Ectodermal cell (in vitro differentiated cells): Measurements from ENCODE around the gene RNF187.

Experiments used
- H3K27ac ChIP-seq: 2 replicates; pipeline ENCODE4 v1.7.0; 2013; ENCODE audit warnings: mild to moderate bottlenecking, low read depth, low read length; ENCODE audit not compliant: insufficient read depth, poor library complexity, severe bottlenecking
- H3K27me3 ChIP-seq: 2 replicates; pipeline ENCODE4 v1.7.0; 2013; ENCODE audit warnings: mild to moderate bottlenecking, low read length; ENCODE audit not compliant: insufficient read depth, control insufficient read depth, poor library complexity, severe bottlenecking
- H3K36me3 ChIP-seq: one replicate; pipeline ENCODE4 v1.7.0; 2013; ENCODE audit warnings: low read length; ENCODE audit not compliant: control insufficient read depth, insufficient read depth
- H3K4me1 ChIP-seq: one replicate; pipeline ENCODE4 v1.7.0; 2013; ENCODE audit warnings: low read length; ENCODE audit not compliant: control insufficient read depth, insufficient read depth
- H3K4me3 ChIP-seq: 2 replicates; pipeline ENCODE4 v1.7.0; 2013; ENCODE audit warnings: low read depth, low read length, control low read depth; ENCODE audit not compliant: insufficient read depth
- H3K9me3 ChIP-seq: 2 replicates; pipeline ENCODE4 v1.7.0; 2013; ENCODE audit warnings: mild to moderate bottlenecking, low read length, moderate library complexity; ENCODE audit not compliant: control insufficient read depth
- WGBS, 2 experiments: methylation state at CpG; one replicate each; pipeline ENCODE4 v1.1.7; 2013; ENCODE audit warnings: missing lambda C conversion rate in 2 of 2; 5-methylcytosine and 5-hydroxymethylcytosine counted together

Gene RNF187

DNA sequence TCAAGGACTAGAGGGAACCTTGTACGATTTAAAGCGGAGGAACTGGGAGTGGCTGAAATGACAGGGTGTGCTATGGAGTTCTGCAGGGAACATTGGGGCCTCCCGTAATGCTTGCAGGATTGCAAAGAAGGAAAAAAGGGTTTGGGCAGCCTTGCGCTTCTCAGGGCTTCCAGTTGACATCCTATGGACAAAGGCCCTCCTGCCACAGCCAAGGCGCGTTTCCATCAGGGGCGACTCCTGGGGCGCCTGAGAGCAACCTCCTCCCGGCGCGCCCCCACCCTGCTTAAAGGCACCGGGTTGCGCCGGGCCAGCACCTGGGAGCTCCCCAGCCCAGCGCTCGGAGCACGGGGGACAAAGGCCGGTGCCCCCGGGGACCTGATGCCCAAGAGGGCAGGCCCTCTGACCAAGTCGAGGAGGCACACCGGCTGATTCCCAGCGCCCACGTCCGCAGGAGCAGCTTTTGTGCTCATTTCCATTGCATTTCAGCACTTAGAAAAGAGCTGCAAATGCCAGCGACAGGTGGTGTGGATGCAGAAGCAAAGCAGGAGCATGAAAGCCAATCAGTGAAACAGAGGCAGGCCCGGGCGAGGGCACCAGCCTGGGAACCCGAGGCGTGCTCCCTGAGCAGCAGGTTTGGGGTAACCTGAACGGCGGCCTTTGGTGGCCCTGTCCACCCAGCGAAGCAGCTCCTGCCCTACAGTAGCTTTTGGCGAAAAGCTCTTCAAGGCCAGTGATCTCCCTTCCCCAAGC lies 17.6 kb upstream of the RNF187 start:
- H3K4me1 ChIP-seq, result no peaks in the 10 kb centered on the region
- H3K4me3 ChIP-seq, result no peak overlapping the region
- H3K27me3 ChIP-seq, result peaks cover 39% of the 10 kb centered on the region
- no peak overlapping the region for H3K27ac ChIP-seq
- no peaks in the 10 kb centered on the region for H3K9me3 ChIP-seq
- 84 to 88% methylated on average over 33 of the region's 33 CpGs for WGBS, 2 experiments
- no peaks in the 10 kb centered on the region for H3K36me3 ChIP-seq

GRCh38 chr1:228471154-228471761 lies 15.9 kb upstream of the RNF187 start:
- H3K4me3 ChIP-seq, result no peak overlapping the region
- WGBS, 2 experiments, result 96% methylated on average over 37 of the region's 37 CpGs

DNA sequence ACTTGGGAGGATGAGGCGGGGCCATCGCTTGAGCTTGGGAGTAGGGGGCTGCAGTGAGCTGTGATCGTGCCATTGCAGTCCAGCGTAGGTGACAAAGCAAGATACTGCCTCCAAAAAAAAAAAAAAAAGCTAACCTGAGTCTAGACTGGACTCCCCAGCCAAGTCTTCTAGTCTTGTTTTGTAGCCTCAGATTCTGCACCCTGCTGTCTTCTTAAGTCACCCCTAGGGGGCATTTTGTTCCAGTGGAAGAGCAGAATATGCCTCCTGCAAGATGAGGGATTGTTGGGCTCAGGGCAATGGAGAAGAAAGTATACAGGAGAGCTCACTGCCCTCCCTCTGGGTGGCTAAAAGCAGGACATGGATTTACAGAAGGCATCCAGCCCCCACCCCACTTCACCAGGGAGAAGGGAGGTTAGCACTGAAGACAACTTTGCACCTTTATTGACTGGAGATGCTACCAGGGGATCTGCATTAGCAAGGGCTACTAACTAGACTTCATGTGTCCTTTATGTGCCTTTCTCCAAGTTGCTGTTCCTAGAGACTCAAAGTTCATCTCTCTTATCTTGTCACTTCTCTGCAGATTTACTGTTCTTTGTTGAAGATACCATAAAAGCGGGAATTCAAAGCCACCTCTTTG lies 15.3 kb upstream of the RNF187 start:
- Histone ChIP-seq H3K36me3 (no peaks in the 10 kb centered on the region), H3K27ac (no peak overlapping the region), H3K4me3 (no peak overlapping the region), H3K27me3 (peaks cover 22% of the 10 kb centered on the region), H3K4me1 (no peaks in the 10 kb centered on the region), H3K9me3 (no peaks in the 10 kb centered on the region)
- WGBS, 2 experiments, result 84 to 86% methylated on average over 5 of the region's 5 CpGs

More at GRCh38 chr1:228471154-228471761, 15.9 kb upstream of the RNF187 start:
- H3K9me3 ChIP-seq, result no peaks in the 10 kb centered on the region
- H3K27me3 ChIP-seq, result peaks cover 27% of the 10 kb centered on the region
- no peaks in the 10 kb centered on the region for H3K36me3 ChIP-seq
- no peak overlapping the region for H3K27ac ChIP-seq
- no peaks in the 10 kb centered on the region for H3K4me1 ChIP-seq

DNA sequence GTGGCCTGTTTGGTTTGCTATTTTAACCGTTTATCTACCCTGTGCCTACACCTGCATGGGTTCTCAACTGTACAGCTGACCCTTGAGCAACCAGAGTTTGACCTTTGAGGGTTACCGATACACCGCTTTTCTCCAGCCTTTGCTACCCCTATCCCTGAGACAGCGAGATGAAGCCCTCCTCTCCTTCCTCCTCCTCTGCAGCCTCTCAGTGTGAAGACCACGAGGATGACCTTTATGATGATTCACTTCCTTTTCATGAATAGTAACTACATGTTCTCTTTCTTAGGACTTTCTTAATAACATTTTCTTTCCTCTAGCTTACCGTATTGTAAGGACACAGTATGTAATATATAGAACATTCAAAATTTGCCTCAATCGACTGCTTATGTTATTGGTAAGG lies 14.5 kb upstream of the RNF187 start:
- Histone ChIP-seq H3K27ac (no peak overlapping the region), H3K27me3 (peaks cover 15% of the 10 kb centered on the region), H3K36me3 (no peaks in the 10 kb centered on the region), H3K4me1 (no peaks in the 10 kb centered on the region), H3K9me3 (no peaks in the 10 kb centered on the region), H3K4me3 (no peak overlapping the region)
- WGBS, 2 experiments, result 81 to 86% methylated on average over 6 to 7 of the region's 7 CpGs

GRCh38 chr1:228474507-228474906 lies 12.7 kb upstream of the RNF187 start:
- WGBS, 2 experiments, result 10% methylated on average over 3 of the region's 3 CpGs

DNA sequence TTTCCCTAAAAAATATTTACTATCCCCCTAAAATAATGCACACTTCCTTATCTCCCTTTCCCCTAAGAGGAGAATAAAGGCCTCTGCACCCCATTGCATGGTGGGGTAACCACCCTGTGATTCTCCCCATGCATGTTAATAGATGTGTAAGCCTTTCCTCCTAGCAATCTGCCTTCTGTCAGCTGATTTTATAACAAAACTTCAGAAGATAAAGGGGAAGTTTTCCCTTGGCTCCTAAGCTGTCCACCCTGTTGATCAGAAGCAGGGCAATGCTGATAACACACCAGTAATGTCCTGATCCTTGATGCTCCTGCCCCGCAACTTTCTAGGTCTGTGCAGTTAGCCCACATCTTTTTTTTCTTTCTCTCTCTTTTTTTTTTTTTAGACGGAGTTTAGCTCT lies 11.4 kb upstream of the RNF187 start:
- Histone ChIP-seq H3K4me1 (no peaks in the 10 kb centered on the region), H3K36me3 (no peaks in the 10 kb centered on the region), H3K27me3 (peaks cover 5% of the 10 kb centered on the region), H3K27ac (no peak overlapping the region), H3K9me3 (no peaks in the 10 kb centered on the region), H3K4me3 (no peak overlapping the region)
- 74 to 93% methylated on average over 2 of the region's 2 CpGs for whole genome bisulfite sequencing, 2 experiments

More at GRCh38 chr1:228474507-228474906, 12.7 kb upstream of the RNF187 start:
- no peaks in the 10 kb centered on the region for H3K36me3 ChIP-seq
- H3K27me3 ChIP-seq, result peaks cover 5% of the 10 kb centered on the region
- H3K4me3 ChIP-seq, result no peak overlapping the region
- H3K9me3 ChIP-seq, result no peaks in the 10 kb centered on the region
- H3K4me1 ChIP-seq, result no peaks in the 10 kb centered on the region
- no peak overlapping the region for H3K27ac ChIP-seq

DNA sequence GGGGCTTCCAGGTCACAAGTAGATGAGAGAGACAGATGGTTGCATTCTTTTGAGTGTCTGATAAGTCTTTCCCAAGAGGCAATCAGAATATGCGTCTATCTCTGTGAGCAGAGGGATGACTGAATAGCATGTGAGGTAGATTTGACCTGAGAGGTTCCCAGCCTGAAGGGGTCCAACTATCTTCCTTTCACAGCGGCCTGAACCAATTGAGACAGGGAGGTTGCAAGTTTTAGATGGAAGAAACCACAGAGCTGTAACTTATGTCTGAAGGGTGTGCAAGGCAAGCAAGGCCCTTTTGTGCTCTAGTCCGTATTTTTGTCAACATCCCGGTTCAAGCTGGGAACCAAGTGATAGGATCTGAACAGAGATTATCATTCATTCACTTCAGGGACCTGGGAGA lies 9.9 kb upstream of the RNF187 start:
- peaks cover 5% of the 10 kb centered on the region for H3K27me3 ChIP-seq

GRCh38 chr1:228478326-228478725 lies 8.9 kb upstream of the RNF187 start:
- Histone ChIP-seq H3K9me3 (no peaks in the 10 kb centered on the region), H3K4me1 (no peaks in the 10 kb centered on the region), H3K27me3 (peaks cover 5% of the 10 kb centered on the region), H3K4me3 (no peak overlapping the region), H3K27ac (no peak overlapping the region), H3K36me3 (no peaks in the 10 kb centered on the region)
- WGBS, 2 experiments, result 28 to 47% methylated on average over 3 to 4 of the region's 4 CpGs

More for the DNA sequence above, 9.9 kb upstream of the RNF187 start:
- H3K36me3 ChIP-seq, result no peaks in the 10 kb centered on the region
- no peak overlapping the region for H3K4me3 ChIP-seq
- no peaks in the 10 kb centered on the region for H3K4me1 ChIP-seq
- WGBS, 2 experiments, result 93 to 97% methylated on average over 4 of the region's 4 CpGs
- no peak overlapping the region for H3K27ac ChIP-seq
- no peaks in the 10 kb centered on the region for H3K9me3 ChIP-seq

GRCh38 chr1:228478912-228479711 lies 8.1 kb upstream of the RNF187 start:
- 62 to 65% methylated on average over 9 to 10 of the region's 10 CpGs for WGBS, 2 experiments
- Histone ChIP-seq H3K4me1 (no peaks in the 10 kb centered on the region), H3K9me3 (no peaks in the 10 kb centered on the region), H3K27ac (no peak overlapping the region), H3K4me3 (no peak overlapping the region), H3K27me3 (peaks cover 5% of the 10 kb centered on the region), H3K36me3 (no peaks in the 10 kb centered on the region)

DNA sequence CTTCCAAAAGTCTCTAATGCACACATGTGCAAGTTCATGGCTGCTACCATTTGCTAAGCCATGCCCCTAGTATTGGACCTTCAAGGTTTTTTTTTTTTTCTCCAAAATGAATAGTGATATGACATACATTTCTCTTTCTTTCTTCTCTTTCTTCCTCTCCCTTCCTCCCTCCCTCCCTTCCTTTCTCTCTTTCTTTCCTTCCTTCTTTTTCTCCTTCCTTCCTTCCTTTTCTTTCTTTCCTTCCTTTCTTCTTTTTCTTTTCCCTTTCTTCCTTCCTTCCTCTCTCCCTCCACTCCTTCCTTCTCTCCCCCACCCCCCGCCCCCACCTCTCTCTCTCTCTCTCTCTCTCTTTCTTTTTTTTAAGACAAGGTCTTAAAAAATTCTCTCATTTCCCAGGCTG lies 3.4 kb upstream of the RNF187 start:
- H3K27me3 ChIP-seq, result no peaks in the 10 kb centered on the region
- no peak overlapping the region for H3K4me3 ChIP-seq
- H3K36me3 ChIP-seq, result no peaks in the 10 kb centered on the region
- no peaks in the 10 kb centered on the region for H3K9me3 ChIP-seq
- no peak overlapping the region for H3K27ac ChIP-seq
- WGBS, 2 experiments, result 60% methylated on average over 1 of the region's 1 CpG; no CpG with 5 or more reads in 1 of the 2 experiments
- peaks cover 5% of the 10 kb centered on the region for H3K4me1 ChIP-seq
